Measurements from ENCODE around the gene GRAMD1B. TPM values are rescaled to one million over a fixed set of nuclear protein-coding genes. Genes with fewer than 3 reads are reported as not detected.

Gene GRAMD1B
- total and polyA plus RNA-seq, 12 donors, result 7.3 to 41.0 (median 21.0) TPM

DNA sequence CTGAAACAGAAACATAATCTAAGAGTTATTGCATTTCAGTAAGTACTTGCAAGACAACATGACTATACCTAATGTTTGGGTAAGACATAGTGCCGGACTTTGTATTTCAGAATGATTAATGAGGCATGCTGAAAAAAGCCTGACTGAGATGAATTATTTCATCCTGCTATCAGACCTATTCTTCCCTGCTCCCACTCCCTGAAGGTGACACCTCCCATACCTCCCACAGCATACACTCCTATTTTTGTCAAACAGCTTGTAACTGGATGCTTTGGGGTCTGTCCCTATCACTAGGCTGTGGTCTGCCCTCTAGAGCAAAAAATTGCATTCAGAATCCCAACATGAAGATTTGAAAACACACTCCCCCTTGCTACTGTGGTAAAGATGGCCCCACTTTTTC lies 235.2 kb downstream of the GRAMD1B start:
- Histone ChIP-seq H3K4me1 (no peaks in the 10 kb centered on the region), H3K27ac (no peak overlapping the region), H3K9me3 (no peaks in the 10 kb centered on the region), H3K27me3 (peaks cover 0 to 5% (median 0%) of the 10 kb centered on the region in 7 donors), H3K36me3 (no peaks in the 10 kb centered on the region), H3K4me3 (no peak overlapping the region)
- DNase-seq (no peak), ATAC-seq (no peak)
- 85 to 89% methylated on average over 1 of the region's 1 CpG for WGBS, 2 donors
- TF ChIP-seq, protein P1, sequence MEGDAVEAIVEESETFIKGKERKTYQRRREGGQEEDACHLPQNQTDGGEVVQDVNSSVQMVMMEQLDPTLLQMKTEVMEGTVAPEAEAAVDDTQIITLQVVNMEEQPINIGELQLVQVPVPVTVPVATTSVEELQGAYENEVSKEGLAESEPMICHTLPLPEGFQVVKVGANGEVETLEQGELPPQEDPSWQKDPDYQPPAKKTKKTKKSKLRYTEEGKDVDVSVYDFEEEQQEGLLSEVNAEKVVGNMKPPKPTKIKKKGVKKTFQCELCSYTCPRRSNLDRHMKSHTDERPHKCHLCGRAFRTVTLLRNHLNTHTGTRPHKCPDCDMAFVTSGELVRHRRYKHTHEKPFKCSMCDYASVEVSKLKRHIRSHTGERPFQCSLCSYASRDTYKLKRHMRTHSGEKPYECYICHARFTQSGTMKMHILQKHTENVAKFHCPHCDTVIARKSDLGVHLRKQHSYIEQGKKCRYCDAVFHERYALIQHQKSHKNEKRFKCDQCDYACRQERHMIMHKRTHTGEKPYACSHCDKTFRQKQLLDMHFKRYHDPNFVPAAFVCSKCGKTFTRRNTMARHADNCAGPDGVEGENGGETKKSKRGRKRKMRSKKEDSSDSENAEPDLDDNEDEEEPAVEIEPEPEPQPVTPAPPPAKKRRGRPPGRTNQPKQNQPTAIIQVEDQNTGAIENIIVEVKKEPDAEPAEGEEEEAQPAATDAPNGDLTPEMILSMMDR (IDR thresholded peaks at IDR 0.05), result no peak
- intact Hi-C loops (cut with DNase I), result no loop called here

- Histone ChIP-seq H3K9me3 (no peaks in the 10 kb centered on the region), H3K4me3 (no peak overlapping the region), H3K4me1 (no peaks in the 10 kb centered on the region), H3K27ac (no peak overlapping the region), H3K27me3 (peaks cover 0 to 5% (median 0%) of the 10 kb centered on the region in 7 donors), H3K36me3 (no peaks in the 10 kb centered on the region)
- WGBS, 2 donors, result 76 to 79% methylated on average over 1 of the region's 1 CpG
- DNase-seq (no peak), ATAC-seq (no peak)
- TF ChIP-seq, protein P1 (IDR thresholded peaks at IDR 0.05), result no peak
- intact Hi-C loops (cut with DNase I), result no loop called here
Measured at GRCh38 chr11:123670081-123670480, 240.0 kb downstream of the GRAMD1B start.

GRCh38 chr11:123671534-123671933 lies 241.5 kb downstream of the GRAMD1B start:
- intact Hi-C loops (cut with DNase I), result no loop called here
- Histone ChIP-seq H3K27me3 (peaks cover 0 to 5% (median 0%) of the 10 kb centered on the region in 7 donors), H3K4me1 (no peaks in the 10 kb centered on the region), H3K9me3 (no peaks in the 10 kb centered on the region), H3K36me3 (no peaks in the 10 kb centered on the region), H3K4me3 (no peak overlapping the region), H3K27ac (no peak overlapping the region)
- DNase-seq (no peak), ATAC-seq (no peak)
- TF ChIP-seq, protein P1 (IDR thresholded peaks at IDR 0.05), result no peak
- WGBS, 2 donors, result 63 to 64% methylated on average over 9 of the region's 9 CpGs

GRCh38 chr11:123672568-123672967 lies 242.5 kb downstream of the GRAMD1B start:
- Histone ChIP-seq H3K9me3 (no peaks in the 10 kb centered on the region), H3K4me1 (no peaks in the 10 kb centered on the region), H3K27ac (no peak overlapping the region), H3K4me3 (no peak overlapping the region), H3K27me3 (no peaks in the 10 kb centered on the region), H3K36me3 (no peaks in the 10 kb centered on the region)
- ATAC-seq, result no peak
- no peak for DNase-seq
- intact Hi-C loops (cut with DNase I), result no loop called here
- TF ChIP-seq, protein P1 (IDR thresholded peaks at IDR 0.05), result no peak
- 93 to 95% methylated on average over 5 of the region's 5 CpGs for WGBS, 2 donors

Data from heart right ventricle (tissue), 16 donors.